Esophagus (tissue), 2 donors: ENCODE data around the gene LAMA5. TPM values are rescaled to one million over a fixed set of nuclear protein-coding genes. Genes with fewer than 3 reads are reported as not detected.

Source experiments
- H3K27ac ChIP-seq, 2 donors: one replicate each; pipeline ENCODE4 v1.5.1; 2013; ENCODE audit warnings: low read depth in 2 of 2, mild to moderate bottlenecking in 2 of 2, inconsistent platforms in 1 of 2, low read length in 1 of 2, moderate library complexity in 1 of 2
- H3K27me3 ChIP-seq, 2 donors: one replicate each; pipeline ENCODE4 v1.6.1; 2013; ENCODE audit warnings: low read length in 2 of 2, control low read depth in 1 of 2, mild to moderate bottlenecking in 1 of 2; ENCODE audit not compliant: insufficient read depth in 2 of 2, control insufficient read depth in 1 of 2
- H3K36me3 ChIP-seq, 2 donors: one replicate each; pipeline ENCODE4 v1.6.1; 2013; ENCODE audit warnings: low read length in 1 of 2; ENCODE audit not compliant: control insufficient read depth in 2 of 2, insufficient read depth in 2 of 2
- H3K4me1 ChIP-seq, 2 donors: one replicate each; pipeline ENCODE4 v1.6.1; 2013; ENCODE audit warnings: low read length in 1 of 2; ENCODE audit not compliant: control insufficient read depth in 2 of 2, insufficient read depth in 2 of 2
- H3K4me3 ChIP-seq, 2 donors: one replicate each; pipeline ENCODE4 v1.5.1; 2013; ENCODE audit warnings: low read length in 2 of 2, mild to moderate bottlenecking in 2 of 2, low read depth in 1 of 2, moderate library complexity in 1 of 2
- H3K9me3 ChIP-seq, 2 donors: one replicate each; pipeline ENCODE4 v1.6.1; 2013; ENCODE audit warnings: mild to moderate bottlenecking in 2 of 2, low read depth in 1 of 2, low read length in 1 of 2, moderate library complexity in 1 of 2; ENCODE audit not compliant: control insufficient read depth in 2 of 2, insufficient read depth in 1 of 2
- WGBS, 2 donors: extraction: QIAGEN DNeasy Blood & Tissue Kit; methylation state at CpG; one replicate each; pipeline ENCODE4 v1.1.7; 2013; 5-methylcytosine and 5-hydroxymethylcytosine counted together
- polyA plus RNA-seq, 2 donors: library from polyadenylated mRNA; stranded (reverse); fragments of 200-250 nt; gene quantifications; one replicate each; pipeline ENCODE4 v1.2.3, GENCODE V29; 2013
- donor health status: healthy with polysubstance abuse.
- donor health status: Bipolar disorder and iron deficiency.

Gene LAMA5
- polyA plus RNA-seq, 2 donors: 79.9 to 329 TPM

- no peak overlapping the region for H3K4me3 ChIP-seq
- H3K9me3 ChIP-seq: no peaks in the 10 kb centered on the region
- H3K27me3 ChIP-seq: no peaks in the 10 kb centered on the region
- no peak overlapping the region for H3K27ac ChIP-seq
- H3K4me1 ChIP-seq: no peaks in the 10 kb centered on the region
- peaks cover 15 to 64% of the 10 kb centered on the region in 2 donors for H3K36me3 ChIP-seq
- WGBS, 2 donors: 91 to 93% methylated on average over 10 of the region's 10 CpGs
These were observed 105.0 kb downstream of the LAMA5 start for GRCh38 chr20:62262064-62262463.

- Histone ChIP-seq H3K36me3 (peaks cover 14 to 60% of the 10 kb centered on the region in 2 donors), H3K27me3 (no peaks in the 10 kb centered on the region), H3K27ac (no peak overlapping the region), H3K9me3 (no peaks in the 10 kb centered on the region), H3K4me1 (peaks cover 0 to under 1% of the 10 kb centered on the region in 2 donors), H3K4me3 (no peak overlapping the region)
- 91 to 93% methylated on average over 8 of the region's 8 CpGs for WGBS, 2 donors
These were observed 107.9 kb downstream of the LAMA5 start for GRCh38 chr20:62259294-62259565.

Other genes with a start within 250 kb of the LAMA5 start
- 10 to 100 TPM; 12.3 to 20.2 TPM for gene LSM14B, start 244.8 kb downstream of the LAMA5 start, polyA plus RNA-seq
- 100 to 1,000 TPM in 1 of 2 donors, 10 to 100 TPM in 1; 96.8 to 294 TPM for gene PSMA7, start 223.9 kb downstream of the LAMA5 start, polyA plus RNA-seq
- gene SS18L1, start 223.5 kb downstream of the LAMA5 start, polyA plus RNA-seq: 10 to 100 TPM in 1 of 2 donors, 1 to 10 TPM in 1; 5.5 to 14.7 TPM
- gene MTG2, start 184.3 kb downstream of the LAMA5 start, polyA plus RNA-seq: 10 to 100 TPM; 19.4 to 25.4 TPM
- gene HRH3, start 147.0 kb downstream of the LAMA5 start, polyA plus RNA-seq: under 1 TPM in 1 of 2 donors, not detected in 1; 0.02 TPM
- gene OSBPL2, start 128.8 kb downstream of the LAMA5 start, polyA plus RNA-seq: 10 to 100 TPM; 31.2 to 32.3 TPM
- gene ADRM1, start 64.3 kb downstream of the LAMA5 start, polyA plus RNA-seq: 100 to 1,000 TPM in 1 of 2 donors, 10 to 100 TPM in 1; 84.9 to 117 TPM
- gene RPS21, start 19.8 kb upstream of the LAMA5 start, polyA plus RNA-seq: 1,000 to 10,000 TPM; 4,370 to 5,155 TPM
- 1 to 10 TPM; 1.6 to 2.4 TPM for gene CABLES2, start 40.0 kb upstream of the LAMA5 start, polyA plus RNA-seq
- gene RBBP8NL, start 60.2 kb upstream of the LAMA5 start, polyA plus RNA-seq: 10 to 100 TPM in 1 of 2 donors, 1 to 10 TPM in 1; 4.0 to 16.8 TPM
- under 1 TPM; 0.01 to 0.04 TPM for gene GATA5, start 108.7 kb upstream of the LAMA5 start, polyA plus RNA-seq